ENCODE data around the gene RAP1GAP2.

The RAP1GAP2 gene

GRCh38 chr17:2937331-2938003 lies 141.2 kb downstream of the RAP1GAP2 start:
- peak; percentile 72 for FAIRE-seq
- DNase-seq (ENCODE audit: insufficient read length, low spot score), result peak; percentile 48

DNA sequence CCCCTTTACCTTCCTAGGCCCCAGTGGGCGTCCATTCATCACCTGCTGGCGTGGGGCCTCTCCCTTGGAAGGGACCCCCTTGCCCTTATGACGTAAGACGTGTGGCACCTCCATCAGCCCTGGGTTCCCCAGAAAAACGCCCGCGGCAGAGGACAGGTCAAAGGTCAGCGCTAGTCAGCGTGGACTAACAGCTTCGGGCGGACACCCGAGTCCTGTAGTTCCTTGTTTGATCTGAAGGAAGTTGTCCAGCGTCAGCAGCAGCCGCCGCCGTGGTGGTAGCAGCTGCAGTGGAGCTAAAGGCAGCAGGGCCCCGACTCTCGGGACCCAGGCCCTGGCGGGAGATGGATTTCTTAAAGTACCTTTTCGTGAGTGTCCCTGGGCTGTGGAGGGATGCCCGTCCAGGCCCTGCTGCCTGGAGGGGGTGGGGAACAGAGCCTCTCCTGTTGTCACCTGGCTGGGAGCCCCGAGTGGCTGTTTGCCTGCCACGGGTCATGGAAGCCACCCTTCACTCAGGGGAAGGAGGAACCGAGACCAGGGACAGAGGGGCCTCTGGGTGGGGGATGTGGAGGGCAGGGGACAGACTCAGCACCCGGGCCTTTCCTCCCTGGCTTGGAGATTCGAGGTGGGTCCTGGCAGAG lies 143.6 kb downstream of the RAP1GAP2 start:
- no peak for FAIRE-seq

DNA sequence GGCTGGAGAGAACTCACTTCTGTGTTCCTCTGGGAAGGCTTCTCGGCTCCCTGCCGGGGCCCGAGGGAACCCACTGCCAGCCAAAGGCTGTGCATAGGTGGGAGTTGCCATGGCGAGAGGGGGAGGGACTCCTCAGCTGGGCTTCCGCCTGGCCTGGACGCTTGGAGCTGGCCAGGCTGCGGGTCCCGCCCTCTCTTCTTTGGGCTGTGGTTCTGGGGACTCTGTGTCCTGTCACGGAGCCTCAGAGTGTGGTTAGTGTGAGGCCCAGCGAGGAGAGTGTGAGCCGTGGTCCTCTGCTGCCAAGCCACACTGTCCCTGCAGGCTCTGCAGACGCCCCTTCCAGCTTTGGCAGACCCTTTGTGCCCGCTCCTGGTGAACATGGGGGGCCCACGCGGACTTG lies 144.1 kb downstream of the RAP1GAP2 start:
- DNase-seq (ENCODE audit: insufficient read length, low spot score) (no peak), FAIRE-seq (no peak)

More for the DNA sequence above, 143.6 kb downstream of the RAP1GAP2 start:
- no peak for DNase-seq (ENCODE audit: insufficient read length, low spot score)

- FAIRE-seq (no peak), DNase-seq (ENCODE audit: insufficient read length, low spot score) (no peak)
Observed at GRCh38 chr17:2943981-2944380, 147.7 kb downstream of the RAP1GAP2 start.

DNA sequence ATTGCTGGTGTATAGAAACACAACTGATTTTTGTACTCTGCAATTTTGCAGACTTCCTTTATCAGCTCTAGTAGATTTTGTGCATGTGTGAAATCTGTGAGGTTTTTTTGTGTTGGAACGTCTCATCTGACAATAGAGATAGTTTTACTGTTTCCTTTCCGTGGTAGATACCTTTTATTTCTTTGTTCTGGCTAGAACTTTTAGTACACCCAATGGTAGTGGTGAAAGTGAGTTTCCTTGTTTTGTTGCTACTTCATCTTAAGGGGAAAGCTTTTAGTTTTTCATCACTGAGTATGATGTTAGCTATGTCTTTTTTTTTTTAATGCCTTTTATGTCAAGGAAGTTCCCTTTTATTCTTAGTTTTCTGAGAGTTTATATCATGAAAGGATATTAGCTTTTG lies 149.1 kb downstream of the RAP1GAP2 start:
- FAIRE-seq, result no peak
- DNase-seq (ENCODE audit: insufficient read length, low spot score), result no peak

DNA sequence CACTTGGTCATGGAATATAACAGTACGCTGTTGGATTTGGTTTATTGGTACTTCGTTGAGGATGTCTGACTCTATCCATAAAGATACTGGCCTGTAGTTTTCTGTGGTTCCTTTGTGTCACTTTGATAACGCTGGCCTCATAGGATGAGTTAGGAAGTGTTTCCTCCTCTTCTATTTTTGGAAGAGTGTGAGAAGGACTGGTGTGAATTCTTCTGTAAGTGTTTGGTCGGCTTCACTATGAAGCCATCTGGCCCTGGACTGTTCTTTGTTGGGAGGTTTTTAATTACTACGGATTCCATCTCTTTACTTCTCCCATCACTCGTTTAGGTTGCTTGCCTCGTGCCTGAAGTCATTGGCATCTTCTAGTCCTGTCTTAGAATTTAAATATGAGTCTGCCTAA lies 149.9 kb downstream of the RAP1GAP2 start:
- DNase-seq (ENCODE audit: insufficient read length, low spot score) (no peak), FAIRE-seq (no peak)

DNA sequence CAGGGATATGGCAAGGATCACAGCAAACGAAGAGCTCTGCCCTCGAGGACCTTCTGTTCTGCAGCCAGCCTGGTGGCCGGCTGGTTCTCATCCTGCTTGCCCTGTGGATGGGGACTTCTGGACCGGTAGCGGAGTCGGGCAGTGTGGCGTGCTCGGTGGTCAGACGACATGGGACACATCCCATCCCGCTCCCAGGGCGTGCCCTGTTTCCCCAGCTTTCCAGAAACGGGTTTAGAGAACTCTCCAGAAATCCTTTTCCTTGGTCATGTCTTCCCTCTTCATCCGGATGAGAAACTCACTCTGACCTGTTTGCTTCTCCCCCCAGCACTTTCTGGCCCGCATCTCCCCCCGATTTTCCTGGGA lies 151.3 kb downstream of the RAP1GAP2 start:
- DNase-seq (ENCODE audit: insufficient read length, low spot score) (no peak), FAIRE-seq (no peak)

- peak; percentile 36 for FAIRE-seq
Observed at GRCh38 chr17:2947996-2948550, 151.8 kb downstream of the RAP1GAP2 start.

DNA sequence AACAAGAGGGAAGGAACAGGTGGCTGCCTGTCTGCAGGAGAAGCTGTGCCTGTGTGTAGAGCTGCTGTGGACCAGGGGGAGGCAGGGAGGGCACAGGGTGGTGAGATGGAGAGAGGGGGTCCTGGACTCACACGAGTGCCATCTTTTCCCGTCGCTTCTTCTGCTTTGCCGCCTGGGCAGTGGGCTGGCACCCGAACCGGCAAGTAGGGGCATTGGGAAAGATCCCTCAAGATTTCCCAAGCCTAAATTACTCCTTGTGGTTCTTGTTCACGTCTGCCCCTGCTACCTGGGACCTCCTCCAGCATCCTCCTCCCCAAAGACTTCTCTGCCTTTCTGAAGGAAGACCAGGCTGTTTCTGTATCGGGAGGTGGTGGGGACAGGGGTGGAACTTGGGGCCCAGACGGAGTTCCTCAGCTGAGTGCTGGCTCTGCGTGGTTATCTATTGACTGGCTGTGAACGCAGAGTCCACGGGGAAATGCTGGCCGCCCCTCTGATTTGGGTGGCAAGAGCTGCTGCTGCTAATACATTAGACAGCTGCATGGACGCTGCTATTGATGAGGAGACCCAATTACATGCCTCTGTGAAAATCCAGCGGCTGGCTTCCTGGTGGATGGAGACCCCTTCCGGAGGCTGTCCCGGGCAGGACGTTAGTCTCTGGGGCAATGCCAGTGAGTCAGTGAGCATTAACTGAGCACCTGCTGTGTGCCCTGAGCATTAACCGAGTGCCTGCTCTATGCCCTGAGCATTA lies 152.7 kb downstream of the RAP1GAP2 start:
- FAIRE-seq, result no peak
- no peak for DNase-seq (ENCODE audit: insufficient read length, low spot score)

More at GRCh38 chr17:2947996-2948550, 151.8 kb downstream of the RAP1GAP2 start:
- no peak for DNase-seq (ENCODE audit: insufficient read length, low spot score)

DNA sequence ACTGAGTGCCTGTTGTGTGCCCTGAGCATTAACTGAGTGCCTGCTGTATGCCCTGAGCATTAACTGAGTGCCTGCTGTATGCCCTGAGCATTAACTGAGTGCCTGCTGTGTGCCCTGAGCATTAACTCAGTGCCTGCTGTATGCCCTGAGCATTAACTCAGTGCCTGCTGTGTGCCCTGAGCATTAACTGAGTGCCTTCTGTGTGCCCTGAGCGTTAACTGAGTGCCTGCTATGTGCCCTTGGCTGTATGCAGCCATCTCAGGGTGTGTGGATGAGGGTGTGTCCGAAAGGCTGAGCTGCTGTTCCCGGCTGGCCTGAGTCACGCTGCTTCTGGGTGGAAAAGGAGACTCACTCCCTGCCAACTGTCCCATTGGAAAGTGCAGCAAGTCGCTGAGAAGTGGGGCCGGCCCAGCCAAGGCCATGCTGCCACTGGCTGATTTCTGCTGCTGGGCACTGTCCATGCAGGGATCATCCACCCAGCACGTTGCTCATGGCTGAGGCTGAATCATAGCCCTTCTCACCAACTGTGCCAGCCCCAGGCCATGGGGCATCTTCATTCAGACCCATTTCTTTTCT lies 153.3 kb downstream of the RAP1GAP2 start:
- DNase-seq (ENCODE audit: insufficient read length, low spot score) (no peak), FAIRE-seq (no peak)

- no peak for DNase-seq (ENCODE audit: insufficient read length, low spot score)
- no peak for FAIRE-seq
Observed at GRCh38 chr17:2950846-2951245, 154.6 kb downstream of the RAP1GAP2 start.

DNA sequence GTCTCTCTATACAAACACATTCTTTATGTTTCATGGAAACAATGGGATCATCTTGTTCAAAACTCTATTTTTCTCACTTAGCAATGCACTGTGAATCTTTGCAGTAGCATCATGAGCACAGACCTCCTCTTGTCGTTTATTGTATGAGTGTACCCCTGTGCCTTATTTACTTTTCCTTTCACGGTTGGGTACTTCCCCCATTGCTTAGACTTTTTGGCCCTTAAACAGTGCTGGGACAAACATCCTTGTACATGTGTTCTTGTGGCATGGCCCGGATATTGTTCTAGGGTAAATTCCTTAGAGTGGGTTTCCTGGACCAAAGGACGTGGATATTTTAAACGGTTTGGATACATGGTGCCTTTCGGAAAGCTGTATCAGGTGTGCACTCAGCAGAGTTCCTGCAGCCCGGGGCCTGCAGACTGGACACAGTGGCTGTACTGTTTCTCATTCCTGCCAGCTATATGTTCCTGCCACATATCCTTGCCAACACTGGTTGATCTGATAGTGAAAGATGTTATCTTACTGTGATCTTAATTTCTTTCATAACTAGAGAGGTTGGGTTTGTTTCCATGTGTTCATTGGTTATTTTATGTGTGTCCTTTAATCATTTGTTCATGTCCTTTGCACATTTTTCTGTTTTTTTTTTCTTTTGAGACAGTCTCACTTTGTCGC lies 156.1 kb downstream of the RAP1GAP2 start:
- peak; percentile 20 for FAIRE-seq
- no peak for DNase-seq (ENCODE audit: insufficient read length, low spot score)

DNA sequence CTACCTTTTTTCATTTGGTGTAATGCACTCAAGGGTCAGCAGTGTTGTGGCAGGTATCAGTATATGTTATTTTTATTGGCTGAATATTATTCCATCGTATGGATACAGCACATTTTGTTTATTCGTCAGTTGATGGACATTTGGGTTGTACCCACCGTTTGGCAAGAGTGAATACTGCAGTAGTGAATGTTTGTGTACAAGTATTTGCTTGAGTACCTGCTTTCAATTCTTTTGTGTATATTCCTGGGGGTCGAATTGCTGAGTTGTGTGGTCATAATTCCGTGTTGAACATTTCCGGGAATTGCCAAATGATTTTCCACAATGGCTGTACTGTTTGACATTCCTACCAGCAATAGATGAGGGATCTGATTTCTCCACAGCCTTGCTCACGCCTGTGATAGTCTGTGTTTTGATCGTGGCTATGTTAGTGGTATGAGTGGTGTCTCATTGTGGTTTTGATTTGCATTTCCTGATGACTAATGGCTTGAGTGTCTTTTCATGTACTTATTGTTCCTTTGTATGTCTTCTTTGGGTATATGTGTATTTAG lies 158.7 kb downstream of the RAP1GAP2 start:
- FAIRE-seq (peak; percentile 98), DNase-seq (ENCODE audit: insufficient read length, low spot score) (peak; percentile 84)

DNA sequence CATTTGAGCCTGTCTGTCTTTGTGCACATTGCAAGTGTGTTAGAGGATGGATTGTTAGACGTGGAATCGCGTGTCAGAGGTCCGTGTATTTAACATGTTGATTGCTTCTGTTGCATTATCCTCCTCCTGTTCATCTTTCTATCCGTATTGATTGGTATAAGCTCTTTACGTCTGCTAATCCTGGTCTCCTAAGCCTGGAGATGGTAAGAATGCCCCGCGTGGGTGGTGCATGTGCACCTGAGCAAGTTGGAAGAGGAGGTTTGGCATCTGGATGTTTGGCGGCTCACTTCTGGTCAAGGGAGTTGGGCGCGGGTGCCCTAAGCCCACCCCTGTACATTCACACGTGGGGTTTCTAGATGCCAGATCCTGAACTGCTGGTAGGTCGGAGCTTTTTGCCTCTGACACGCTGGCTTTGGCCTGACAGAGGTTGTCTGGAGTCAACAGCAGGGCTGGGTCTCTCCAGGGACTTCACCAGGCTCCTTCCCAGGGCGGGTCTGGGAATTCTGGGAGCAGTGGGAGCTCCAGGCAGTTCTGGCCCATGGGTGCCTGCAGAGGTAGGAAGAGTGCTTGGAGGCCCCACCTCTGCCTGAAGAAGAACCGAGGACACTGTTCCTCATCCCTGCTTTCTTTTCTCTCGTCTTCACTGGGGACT lies 159.8 kb downstream of the RAP1GAP2 start:
- FAIRE-seq (peak; percentile 33), DNase-seq (ENCODE audit: insufficient read length, low spot score) (no peak)

GRCh38 chr17:2957631-2958286 lies 161.5 kb downstream of the RAP1GAP2 start:
- FAIRE-seq (no peak), DNase-seq (ENCODE audit: insufficient read length, low spot score) (no peak)

DNA sequence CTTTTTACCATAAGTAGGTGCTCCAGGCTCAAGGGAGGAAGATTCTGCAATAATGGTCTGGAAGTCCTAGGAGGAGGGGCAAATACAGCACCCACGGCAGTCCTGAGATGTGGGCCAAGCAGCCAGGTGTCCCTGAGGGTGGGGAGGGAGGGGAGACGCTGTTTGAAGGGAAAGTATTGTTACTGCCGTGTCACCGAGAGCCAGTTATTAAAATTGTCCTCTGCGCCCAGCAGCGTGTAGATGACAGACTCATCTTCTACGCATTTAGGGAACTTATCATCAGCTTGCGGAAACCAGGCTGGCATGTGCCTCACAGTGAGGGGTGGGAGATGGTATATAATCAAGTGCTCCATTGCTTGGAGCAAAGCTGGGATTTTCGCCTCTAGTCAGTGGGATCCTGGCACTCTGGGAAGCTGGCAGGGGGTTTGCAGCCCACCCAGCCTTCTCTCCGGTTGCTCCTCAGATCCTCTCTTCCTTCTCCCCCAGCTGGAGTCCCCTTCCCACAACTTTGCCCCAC lies 162.5 kb downstream of the RAP1GAP2 start:
- DNase-seq (ENCODE audit: insufficient read length, low spot score) (no peak), FAIRE-seq (no peak)

DNA sequence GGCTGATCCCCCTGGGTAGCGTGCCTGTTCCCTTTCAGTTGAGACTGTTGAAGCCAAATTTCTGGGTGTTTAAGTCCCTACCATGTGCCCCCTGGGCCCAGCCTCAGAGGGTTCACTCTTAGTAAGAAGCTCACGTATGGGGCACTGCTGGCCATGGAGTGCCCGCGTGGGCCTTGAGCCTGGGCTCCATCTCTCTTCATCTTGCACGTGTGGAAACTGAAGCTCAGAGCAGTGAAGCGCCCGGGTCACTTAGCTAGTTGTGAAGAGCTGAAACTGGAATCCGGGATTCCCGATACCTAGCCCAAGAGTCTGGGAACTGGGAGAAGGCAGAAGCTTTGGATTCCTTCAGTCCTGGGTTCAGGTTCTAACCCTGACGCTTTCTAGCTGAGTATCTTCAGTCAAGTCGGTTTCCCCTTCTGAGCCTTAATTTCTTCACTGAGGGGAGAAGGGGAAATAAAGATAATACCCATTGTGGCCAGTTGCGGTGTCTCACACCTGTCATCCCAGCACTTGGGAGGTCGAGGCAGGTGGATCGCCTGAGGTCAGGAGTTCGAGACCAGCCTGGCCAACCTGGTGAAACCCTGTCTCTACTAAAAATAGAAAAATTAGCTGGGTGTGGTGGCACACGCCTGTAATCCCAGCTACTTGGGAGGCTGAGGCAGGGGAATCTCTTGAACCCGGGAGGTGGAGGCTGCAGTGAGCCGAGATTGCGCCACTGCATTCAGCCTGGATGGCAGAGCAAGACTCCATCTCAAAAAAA lies 163.3 kb downstream of the RAP1GAP2 start:
- FAIRE-seq (no peak), DNase-seq (ENCODE audit: insufficient read length, low spot score) (no peak)

DNA sequence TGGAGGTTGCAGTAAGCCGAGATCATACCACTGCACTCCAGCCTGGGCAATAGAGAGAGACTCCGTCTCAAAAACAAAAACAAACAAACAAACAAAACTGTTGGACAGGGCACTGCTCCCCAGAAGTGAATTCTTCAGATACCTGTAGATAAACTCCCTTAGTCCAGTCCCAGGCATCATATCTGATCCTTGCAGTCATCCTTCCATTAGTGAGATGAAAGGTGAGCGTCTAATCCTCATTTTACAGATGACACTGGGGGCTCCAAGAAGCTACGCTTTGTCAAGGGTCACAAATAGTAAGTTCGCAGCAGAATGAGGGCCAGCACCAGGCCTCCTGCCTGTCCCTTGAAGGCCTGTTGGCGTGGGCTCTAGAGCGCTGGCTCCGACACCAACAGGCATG lies 165.2 kb downstream of the RAP1GAP2 start:
- FAIRE-seq, result no peak
- no peak for DNase-seq (ENCODE audit: insufficient read length, low spot score)

Measured in HTR-8/SVneo (cell line).